ENCODE measurements around the gene ARAF.

GRCh38 chrX:47590984-47591383, 30.0 kb downstream of the ARAF start:
- no peak for TF ChIP-seq JUND (CRISPR knock-in tag; IDR thresholded peaks at IDR 0.05)
- no peak for TF ChIP-seq GABPA (IDR thresholded peaks at IDR 0.05; ENCODE audit: low read depth, low read length)
- TF ChIP-seq GABPA (CRISPR knock-in tag; IDR thresholded peaks at IDR 0.05; ENCODE audit: low read depth) = no peak
- TF ChIP-seq YY1 (IDR thresholded peaks at IDR 0.05; ENCODE audit: insufficient read depth, insufficient replicate concordance, low read depth, low read length) = no peak
- no peak for TF ChIP-seq CTCF (CRISPR knock-in tag; IDR thresholded peaks at IDR 0.05)
- no peak for TF ChIP-seq ATF6 (CRISPR knock-in tag; conservative IDR thresholded peaks at IDR 0.05)
- TF ChIP-seq ZIK1 (CRISPR knock-in tag; IDR thresholded peaks at IDR 0.05; ENCODE audit: borderline replicate concordance, low read depth) = no peak
- no peak for TF ChIP-seq HDAC6 (IDR thresholded peaks at IDR 0.05; ENCODE audit: low read depth, low read length)
- no peak for TF ChIP-seq SNAI1 (CRISPR knock-in tag; IDR thresholded peaks at IDR 0.05; ENCODE audit: borderline replicate concordance)
